ENCODE data around the gene CBLIF.

GRCh38 chr11:59791639-59792038 is 53.7 kb downstream of the CBLIF start:
- TF ChIP-seq CTCF (conservative IDR thresholded peaks at IDR 0.05 in 1 of 2, IDR thresholded peaks at IDR 0.05 in 1 of 2; ENCODE audit: low read depth in 1 of 2, low read length in 2 of 2) (no peak), EZH2 (IDR thresholded peaks at IDR 0.05; ENCODE audit: low read length, missing control alignments) (no peak)
